BE2C (cell line): Measurements from ENCODE around the gene MAP3K10.

Experiments used
- DNase-seq: peaks from one replicate; pipeline ENCODE4 v3.0.0-alpha.2; 2020
- H3K27me3 ChIP-seq: fragments of 250-450 bp; sonication (Bioruptor Pico); 2 replicates; pipeline ENCODE4 v1.5.1; 2020; ENCODE audit warnings: mild to moderate bottlenecking
- H3K36me3 ChIP-seq: fragments of 250-450 bp; sonication (Bioruptor Pico); 2 replicates; pipeline ENCODE4 v1.5.1; 2020; ENCODE audit warnings: mild to moderate bottlenecking
- H3K4me1 ChIP-seq: fragments of 250-450 bp; sonication (Bioruptor Pico); 2 replicates; pipeline ENCODE4 v1.5.1; 2020
- H3K4me3 ChIP-seq: 2 replicates; pipeline ENCODE4 v1.5.1; 2011; ENCODE audit warnings: low read depth, low read length
- H3K9me3 ChIP-seq: fragments of 250-450 bp; sonication (Bioruptor Pico); 2 replicates; pipeline ENCODE4 v1.5.1; 2020
- TF ChIP-seq, protein P1 (sequence below): IDR thresholded peaks from 2 replicates; pipeline ENCODE4 v1.5.1; 2012; ENCODE audit warnings: mild to moderate bottlenecking, low read depth, low read length

The MAP3K10 gene

DNA sequence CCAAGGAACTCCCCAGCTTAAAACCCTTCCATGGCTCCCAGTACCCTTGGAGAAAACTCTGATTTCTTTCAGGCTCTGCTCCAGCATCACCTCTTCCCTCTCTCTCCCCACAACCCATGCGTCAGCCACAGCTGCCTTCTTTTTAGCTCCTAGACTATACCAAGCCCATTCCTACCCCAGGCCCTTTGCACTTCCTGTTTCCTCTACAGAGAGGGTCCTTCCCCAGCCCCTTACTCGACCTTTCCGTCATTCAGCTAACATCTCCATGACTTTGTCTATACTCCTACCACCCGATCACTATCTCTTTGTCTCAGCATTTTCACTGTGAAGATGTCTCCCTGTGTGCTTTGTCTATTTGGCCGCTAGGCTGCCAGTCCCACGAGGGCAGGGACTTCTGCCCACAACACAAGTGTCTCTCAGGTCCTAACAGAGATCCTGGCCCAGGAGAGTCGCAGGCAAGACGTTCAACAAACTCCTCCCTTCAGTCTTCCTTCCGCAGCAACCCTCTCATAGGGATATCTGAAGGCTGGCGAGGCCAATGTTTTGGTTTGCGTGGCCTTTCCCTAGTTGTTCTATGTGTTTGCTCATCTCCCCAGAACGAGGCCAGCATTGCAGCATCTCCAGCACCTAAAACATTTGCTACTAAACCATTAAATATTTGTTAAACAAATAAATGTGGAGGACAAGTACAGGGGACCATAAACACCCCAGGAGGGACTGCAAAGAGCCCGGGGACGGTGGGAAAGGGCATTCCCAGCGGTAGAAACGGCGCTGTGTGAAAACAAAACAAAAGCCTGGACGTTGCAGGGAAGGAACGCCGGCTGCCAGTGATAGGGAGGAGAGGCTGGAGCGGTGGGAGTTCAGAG is 34.4 kb downstream of the MAP3K10 start:
- no peak overlapping the region for H3K4me3 ChIP-seq
- TF ChIP-seq, protein P1, sequence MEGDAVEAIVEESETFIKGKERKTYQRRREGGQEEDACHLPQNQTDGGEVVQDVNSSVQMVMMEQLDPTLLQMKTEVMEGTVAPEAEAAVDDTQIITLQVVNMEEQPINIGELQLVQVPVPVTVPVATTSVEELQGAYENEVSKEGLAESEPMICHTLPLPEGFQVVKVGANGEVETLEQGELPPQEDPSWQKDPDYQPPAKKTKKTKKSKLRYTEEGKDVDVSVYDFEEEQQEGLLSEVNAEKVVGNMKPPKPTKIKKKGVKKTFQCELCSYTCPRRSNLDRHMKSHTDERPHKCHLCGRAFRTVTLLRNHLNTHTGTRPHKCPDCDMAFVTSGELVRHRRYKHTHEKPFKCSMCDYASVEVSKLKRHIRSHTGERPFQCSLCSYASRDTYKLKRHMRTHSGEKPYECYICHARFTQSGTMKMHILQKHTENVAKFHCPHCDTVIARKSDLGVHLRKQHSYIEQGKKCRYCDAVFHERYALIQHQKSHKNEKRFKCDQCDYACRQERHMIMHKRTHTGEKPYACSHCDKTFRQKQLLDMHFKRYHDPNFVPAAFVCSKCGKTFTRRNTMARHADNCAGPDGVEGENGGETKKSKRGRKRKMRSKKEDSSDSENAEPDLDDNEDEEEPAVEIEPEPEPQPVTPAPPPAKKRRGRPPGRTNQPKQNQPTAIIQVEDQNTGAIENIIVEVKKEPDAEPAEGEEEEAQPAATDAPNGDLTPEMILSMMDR: no peak

DNA sequence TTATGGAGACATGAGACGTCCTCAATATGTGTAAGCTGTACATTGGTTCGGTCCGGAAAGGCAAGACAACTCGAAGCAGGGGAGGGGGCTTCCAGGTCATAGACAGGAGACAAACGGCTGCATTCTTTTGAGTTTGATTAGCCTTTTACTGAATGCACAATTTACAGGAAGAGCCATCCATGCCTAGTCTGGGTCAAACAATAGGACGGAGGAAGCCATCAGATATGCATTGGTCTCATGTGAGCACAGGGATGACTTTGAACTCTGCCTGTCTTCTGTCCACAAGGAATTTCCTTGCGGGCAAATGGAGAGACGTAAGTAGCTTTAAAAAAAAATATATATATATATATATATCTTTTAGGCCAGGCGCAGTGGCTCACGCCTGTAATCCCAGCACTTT is 37.1 kb downstream of the MAP3K10 start:
- Histone ChIP-seq H3K4me3 (no peak overlapping the region), H3K36me3 (no peaks in the 10 kb centered on the region), H3K4me1 (peaks cover 4% of the 10 kb centered on the region), H3K9me3 (no peaks in the 10 kb centered on the region), H3K27me3 (peaks cover 19% of the 10 kb centered on the region)
- DNase-seq: no peak
- TF ChIP-seq, protein P1: no peak

More for the DNA sequence above, 34.4 kb downstream of the MAP3K10 start:
- Histone ChIP-seq H3K27me3 (peaks cover 19% of the 10 kb centered on the region), H3K36me3 (no peaks in the 10 kb centered on the region), H3K9me3 (peaks cover 2% of the 10 kb centered on the region; the same call in 1 of the 2 replicates), H3K4me1 (no peaks in the 10 kb centered on the region)
- no peak for DNase-seq

DNA sequence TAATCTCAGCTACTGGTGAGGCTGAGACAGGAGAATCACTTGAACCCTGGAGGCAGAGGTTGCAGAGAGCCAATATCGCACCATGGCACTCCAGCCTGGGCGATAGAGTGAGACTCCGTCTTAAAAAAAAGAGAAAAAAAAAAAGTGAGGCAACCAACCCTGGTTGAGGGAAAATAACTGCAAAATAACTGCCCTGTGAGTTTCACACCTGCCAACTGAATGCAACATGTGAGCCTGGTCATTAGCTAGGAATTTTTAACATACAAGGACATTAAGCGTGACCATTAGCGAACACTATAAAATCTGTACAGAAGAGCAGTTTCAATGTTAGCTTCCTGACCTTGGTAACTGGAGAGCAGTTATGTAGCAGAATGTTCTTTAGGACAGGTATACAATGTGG is 37.6 kb downstream of the MAP3K10 start:
- Histone ChIP-seq H3K27me3 (peaks cover 19% of the 10 kb centered on the region), H3K4me3 (no peak overlapping the region), H3K9me3 (no peaks in the 10 kb centered on the region), H3K36me3 (no peaks in the 10 kb centered on the region; the same call in 1 of the 2 replicates), H3K4me1 (peaks cover 4% of the 10 kb centered on the region)
- DNase-seq: no peak
- TF ChIP-seq, protein P1: no peak

DNA sequence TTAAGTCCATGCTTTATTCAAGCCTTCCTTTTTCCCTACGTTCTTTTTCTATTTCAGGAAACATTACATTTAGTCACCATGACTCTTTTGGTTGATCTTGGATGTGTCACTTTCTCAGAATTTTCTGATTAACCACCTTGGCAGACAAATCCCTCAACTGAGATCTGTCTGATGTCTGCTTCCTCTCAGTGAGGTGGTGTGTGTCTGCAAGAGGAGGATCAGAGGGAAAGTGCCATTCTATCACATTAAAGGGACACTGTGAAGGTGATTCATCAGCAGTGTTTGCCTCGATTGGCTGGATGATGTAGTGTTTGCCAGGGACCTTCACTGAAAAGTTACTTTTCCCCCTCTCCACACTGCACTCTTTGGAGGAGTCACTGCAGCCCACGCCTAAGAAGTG is 38.3 kb downstream of the MAP3K10 start:
- TF ChIP-seq, protein P1: no peak
- Histone ChIP-seq H3K27me3 (peaks cover 19% of the 10 kb centered on the region), H3K9me3 (no peaks in the 10 kb centered on the region), H3K4me1 (peaks cover 4% of the 10 kb centered on the region), H3K4me3 (no peak overlapping the region), H3K36me3 (peaks cover under 1% of the 10 kb centered on the region)
- no peak for DNase-seq

DNA sequence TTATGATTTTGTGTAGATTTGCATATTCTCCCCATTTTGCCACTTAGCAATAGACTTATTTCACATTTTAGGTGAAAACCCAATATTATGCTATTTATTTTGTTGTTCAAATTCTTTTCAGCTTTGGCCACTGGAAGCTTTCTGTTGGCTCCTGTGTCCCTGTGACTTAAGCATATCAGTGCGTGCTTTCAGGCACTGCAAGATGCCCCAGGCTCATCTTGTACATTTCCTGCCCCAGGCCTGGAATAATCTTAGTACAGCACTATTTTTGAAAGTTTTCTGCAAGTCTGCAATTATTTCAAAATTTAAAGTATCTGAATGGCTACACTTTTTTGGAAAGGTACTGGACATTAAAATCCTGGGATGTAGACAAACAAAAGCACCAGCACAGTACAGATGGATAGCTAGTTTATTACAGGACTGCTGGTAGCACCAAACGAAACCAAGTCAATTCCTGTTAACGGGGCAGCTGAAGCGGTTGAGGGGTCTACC is 38.7 kb downstream of the MAP3K10 start:
- H3K9me3 ChIP-seq: no peaks in the 10 kb centered on the region
- no peak for DNase-seq
- no peak overlapping the region for H3K4me3 ChIP-seq
- TF ChIP-seq, protein P1: no peak
- H3K4me1 ChIP-seq: peaks cover 4% of the 10 kb centered on the region
- peaks cover 19% of the 10 kb centered on the region for H3K27me3 ChIP-seq
- H3K36me3 ChIP-seq: peaks cover 5% of the 10 kb centered on the region

DNA sequence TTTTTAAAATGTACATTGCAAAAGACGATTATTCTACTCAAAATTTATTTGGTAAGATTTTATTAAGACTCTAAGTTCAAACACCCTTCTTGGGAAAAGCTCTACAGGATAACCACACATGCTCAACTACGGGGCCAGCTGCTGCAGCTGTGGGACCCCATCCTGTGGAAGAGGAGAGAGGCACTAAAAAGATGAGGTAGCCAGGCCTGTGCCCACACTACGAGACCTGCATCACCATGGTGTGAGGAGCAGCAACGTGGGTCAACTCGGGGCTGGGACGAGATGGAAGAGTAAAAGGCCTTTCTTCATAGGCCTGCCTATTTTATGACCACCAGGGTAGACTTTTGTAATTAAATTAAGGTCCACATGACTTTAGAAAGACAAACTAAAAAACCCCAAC is 39.8 kb downstream of the MAP3K10 start:
- no peak for DNase-seq
- Histone ChIP-seq H3K4me3 (no peak overlapping the region), H3K4me1 (peaks cover 4% of the 10 kb centered on the region), H3K9me3 (no peaks in the 10 kb centered on the region), H3K27me3 (peaks cover 14% of the 10 kb centered on the region), H3K36me3 (peaks cover 13% of the 10 kb centered on the region)
- TF ChIP-seq, protein P1: no peak
